ENCODE results near the gene SHISA2.

The SHISA2 gene

GRCh38 chr13:26048741-26049140 lies 3.1 kb downstream of the SHISA2 start:
- Histone ChIP-seq H3K36me3 (ENCODE audit: insufficient read depth, insufficient read length, low read length) (peaks cover 5% of the 10 kb centered on the region), H3K4me3 (ENCODE audit: insufficient read length, low read depth) (no peak overlapping the region), H3K9ac (ENCODE audit: insufficient read length, low read depth) (no peak overlapping the region), H3K9me3 (ENCODE audit: insufficient read depth, low read length) (no peaks in the 10 kb centered on the region), H3K4me1 (ENCODE audit: insufficient read depth, insufficient read length) (peaks cover 2% of the 10 kb centered on the region), H3K27me3 (ENCODE audit: insufficient read depth, insufficient read length) (peaks cover 52% of the 10 kb centered on the region)
- TF ChIP-seq ZNF274 (IDR thresholded peaks at IDR 0.05; ENCODE audit: low read depth, low read length): no peak
- no peak for TF ChIP-seq YY1 (IDR thresholded peaks at IDR 0.05; ENCODE audit: insufficient read depth, insufficient read length)
- TF ChIP-seq SUZ12 (IDR thresholded peaks at IDR 0.05; ENCODE audit: extremely low read depth, insufficient read depth, insufficient read length): no peak
- no peak for DNase-seq (ENCODE audit: low read depth, low spot score)

- peaks cover 5% of the 10 kb centered on the region for H3K36me3 ChIP-seq (ENCODE audit: insufficient read depth, insufficient read length, low read length)
- peaks cover 35% of the 10 kb centered on the region for H3K27me3 ChIP-seq (ENCODE audit: insufficient read depth, insufficient read length)
- H3K4me3 ChIP-seq (ENCODE audit: insufficient read length, low read depth): no peak overlapping the region
- H3K9me3 ChIP-seq (ENCODE audit: insufficient read depth, low read length): no peaks in the 10 kb centered on the region
- TF ChIP-seq ZNF274 (IDR thresholded peaks at IDR 0.05; ENCODE audit: low read depth, low read length) (no peak), YY1 (IDR thresholded peaks at IDR 0.05; ENCODE audit: insufficient read depth, insufficient read length) (no peak), SUZ12 (IDR thresholded peaks at IDR 0.05; ENCODE audit: extremely low read depth, insufficient read depth, insufficient read length) (no peak)
- H3K4me1 ChIP-seq (ENCODE audit: insufficient read depth, insufficient read length): peaks cover 2% of the 10 kb centered on the region
- H3K9ac ChIP-seq (ENCODE audit: insufficient read length, low read depth): no peak overlapping the region
- DNase-seq (ENCODE audit: low read depth, low spot score): no peak
These were observed 4.8 kb downstream of the SHISA2 start for GRCh38 chr13:26047040-26047439.

GRCh38 chr13:26046639-26047038 lies 5.2 kb downstream of the SHISA2 start:
- peaks cover 2% of the 10 kb centered on the region for H3K4me1 ChIP-seq (ENCODE audit: insufficient read depth, insufficient read length)
- peaks cover 34% of the 10 kb centered on the region for H3K27me3 ChIP-seq (ENCODE audit: insufficient read depth, insufficient read length)
- H3K9me3 ChIP-seq (ENCODE audit: insufficient read depth, low read length): no peaks in the 10 kb centered on the region
- H3K9ac ChIP-seq (ENCODE audit: insufficient read length, low read depth): no peak overlapping the region
- H3K36me3 ChIP-seq (ENCODE audit: insufficient read depth, insufficient read length, low read length): peaks cover 5% of the 10 kb centered on the region
- TF ChIP-seq SUZ12 (IDR thresholded peaks at IDR 0.05; ENCODE audit: extremely low read depth, insufficient read depth, insufficient read length) (no peak), YY1 (IDR thresholded peaks at IDR 0.05; ENCODE audit: insufficient read depth, insufficient read length) (no peak), ZNF274 (IDR thresholded peaks at IDR 0.05; ENCODE audit: low read depth, low read length) (no peak)
- no peak for DNase-seq (ENCODE audit: low read depth, low spot score)
- no peak overlapping the region for H3K4me3 ChIP-seq (ENCODE audit: insufficient read length, low read depth)

- no peak for DNase-seq (ENCODE audit: low read depth, low spot score)
- peaks cover 19% of the 10 kb centered on the region for H3K27me3 ChIP-seq (ENCODE audit: insufficient read depth, insufficient read length)
- TF ChIP-seq SUZ12 (IDR thresholded peaks at IDR 0.05; ENCODE audit: extremely low read depth, insufficient read depth, insufficient read length) (no peak), YY1 (IDR thresholded peaks at IDR 0.05; ENCODE audit: insufficient read depth, insufficient read length) (no peak), ZNF274 (IDR thresholded peaks at IDR 0.05; ENCODE audit: low read depth, low read length) (no peak)
- peaks cover 5% of the 10 kb centered on the region for H3K36me3 ChIP-seq (ENCODE audit: insufficient read depth, insufficient read length, low read length)
- no peaks in the 10 kb centered on the region for H3K4me1 ChIP-seq (ENCODE audit: insufficient read depth, insufficient read length)
- no peak overlapping the region for H3K9ac ChIP-seq (ENCODE audit: insufficient read length, low read depth)
- H3K9me3 ChIP-seq (ENCODE audit: insufficient read depth, low read length): no peaks in the 10 kb centered on the region
- no peak overlapping the region for H3K4me3 ChIP-seq (ENCODE audit: insufficient read length, low read depth)
These were observed 6.7 kb downstream of the SHISA2 start for GRCh38 chr13:26045142-26045541.

- peaks cover 5% of the 10 kb centered on the region for H3K36me3 ChIP-seq (ENCODE audit: insufficient read depth, insufficient read length, low read length)
- H3K9ac ChIP-seq (ENCODE audit: insufficient read length, low read depth): no peak overlapping the region
- no peaks in the 10 kb centered on the region for H3K9me3 ChIP-seq (ENCODE audit: insufficient read depth, low read length)
- H3K27me3 ChIP-seq (ENCODE audit: insufficient read depth, insufficient read length): no peaks in the 10 kb centered on the region
- TF ChIP-seq YY1 (IDR thresholded peaks at IDR 0.05; ENCODE audit: insufficient read depth, insufficient read length): no peak
- no peak for TF ChIP-seq ZNF274 (IDR thresholded peaks at IDR 0.05; ENCODE audit: low read depth, low read length)
- no peaks in the 10 kb centered on the region for H3K4me1 ChIP-seq (ENCODE audit: insufficient read depth, insufficient read length)
- DNase-seq (ENCODE audit: low read depth, low spot score): no peak
- no peak overlapping the region for H3K4me3 ChIP-seq (ENCODE audit: insufficient read length, low read depth)
These were observed 9.0 kb downstream of the SHISA2 start for GRCh38 chr13:26042785-26043184.

GRCh38 chr13:26041444-26041843 lies 10.4 kb downstream of the SHISA2 start:
- Histone ChIP-seq H3K9me3 (ENCODE audit: insufficient read depth, low read length) (no peaks in the 10 kb centered on the region), H3K9ac (ENCODE audit: insufficient read length, low read depth) (no peak overlapping the region), H3K36me3 (ENCODE audit: insufficient read depth, insufficient read length, low read length) (peaks cover 3% of the 10 kb centered on the region), H3K4me1 (ENCODE audit: insufficient read depth, insufficient read length) (no peaks in the 10 kb centered on the region), H3K27me3 (ENCODE audit: insufficient read depth, insufficient read length) (no peaks in the 10 kb centered on the region), H3K4me3 (ENCODE audit: insufficient read length, low read depth) (no peak overlapping the region)
- no peak for TF ChIP-seq SUZ12 (IDR thresholded peaks at IDR 0.05; ENCODE audit: extremely low read depth, insufficient read depth, insufficient read length)
- no peak for TF ChIP-seq YY1 (IDR thresholded peaks at IDR 0.05; ENCODE audit: insufficient read depth, insufficient read length)
- no peak for TF ChIP-seq ZNF274 (IDR thresholded peaks at IDR 0.05; ENCODE audit: low read depth, low read length)
- no peak for DNase-seq (ENCODE audit: low read depth, low spot score)

- no peaks in the 10 kb centered on the region for H3K36me3 ChIP-seq (ENCODE audit: insufficient read depth, insufficient read length, low read length)
- no peak overlapping the region for H3K9ac ChIP-seq (ENCODE audit: insufficient read length, low read depth)
- H3K9me3 ChIP-seq (ENCODE audit: insufficient read depth, low read length): no peaks in the 10 kb centered on the region
- no peaks in the 10 kb centered on the region for H3K4me1 ChIP-seq (ENCODE audit: insufficient read depth, insufficient read length)
- no peak for DNase-seq (ENCODE audit: low read depth, low spot score)
- no peak overlapping the region for H3K4me3 ChIP-seq (ENCODE audit: insufficient read length, low read depth)
- no peaks in the 10 kb centered on the region for H3K27me3 ChIP-seq (ENCODE audit: insufficient read depth, insufficient read length)
- TF ChIP-seq SUZ12 (IDR thresholded peaks at IDR 0.05; ENCODE audit: extremely low read depth, insufficient read depth, insufficient read length): no peak
- TF ChIP-seq ZNF274 (IDR thresholded peaks at IDR 0.05; ENCODE audit: low read depth, low read length): no peak
- no peak for TF ChIP-seq YY1 (IDR thresholded peaks at IDR 0.05; ENCODE audit: insufficient read depth, insufficient read length)
These were observed 12.8 kb downstream of the SHISA2 start for GRCh38 chr13:26038931-26039475.

All from NT2/D1 (cell line).